IPS-20b (cell line): ENCODE results near the gene NARS2.
A peak's percentile ranks its signal among the peaks of the same experiment; 100 is the strongest.

ENCODE experiments used
- H3K27ac ChIP-seq: one replicate; pipeline ENCODE4 v1.5.1; 2013; ENCODE audit warnings: low read length
- H3K27me3 ChIP-seq: 2 replicates; pipeline ENCODE4 v1.6.1; 2013; ENCODE audit warnings: mild to moderate bottlenecking, low read length, inconsistent platforms; ENCODE audit not compliant: insufficient read depth
- H3K36me3 ChIP-seq: 2 replicates; pipeline ENCODE4 v1.6.1; 2013; ENCODE audit warnings: low read depth, mild to moderate bottlenecking, inconsistent platforms, low read length, moderate library complexity; ENCODE audit not compliant: insufficient read depth
- H3K4me1 ChIP-seq: 2 replicates; pipeline ENCODE4 v1.6.1; 2013; ENCODE audit warnings: mild to moderate bottlenecking, control low read depth, inconsistent platforms, low read length, moderate library complexity; ENCODE audit not compliant: insufficient read depth
- H3K4me3 ChIP-seq: 2 replicates; pipeline ENCODE4 v1.5.1; 2013; ENCODE audit warnings: mild to moderate bottlenecking, low read length, inconsistent platforms
- H3K9ac ChIP-seq: 2 replicates; pipeline ENCODE4 v1.6.1; 2013; ENCODE audit warnings: low read depth, mild to moderate bottlenecking, inconsistent platforms, low read length, moderate library complexity
- H3K9me3 ChIP-seq: 2 replicates; pipeline ENCODE4 v1.6.1; 2013; ENCODE audit warnings: mild to moderate bottlenecking, low read depth, low read length, inconsistent platforms; ENCODE audit not compliant: insufficient read depth

The NARS2 gene

GRCh38 chr11:78417888-78418583 lies 156.6 kb downstream of the NARS2 start:
- peaks cover 24% of the 10 kb centered on the region for H3K27me3 ChIP-seq
- peak overlapping the region; percentile 73 for H3K4me3 ChIP-seq
- H3K36me3 ChIP-seq = no peaks in the 10 kb centered on the region
- H3K27ac ChIP-seq = no peak overlapping the region
- peak overlapping the region; percentile 60 for H3K9ac ChIP-seq
- 0 out of 2 replicates have a peak, but pooled peaks cover 4% of the 10 kb centered on the region for H3K4me1 ChIP-seq
- H3K9me3 ChIP-seq = no peaks in the 10 kb centered on the region

GRCh38 chr11:78417175-78417887 lies 157.3 kb downstream of the NARS2 start, which contains the start of gene GAB2:
Gene GAB2, minus strand, starts transcription at chr11:78417820. Its CDS starts 100 bp downstream, at chr11:78417720.
- H3K27ac ChIP-seq = no peak within 1 kb of the TSS

GRCh38 chr11:78416285-78417174 lies 158.1 kb downstream of the NARS2 start:
- H3K4me1 ChIP-seq = 0 out of 2 replicates have a peak, but pooled peaks cover 4% of the 10 kb centered on the region
- H3K27ac ChIP-seq = no peak overlapping the region

More at GRCh38 chr11:78417175-78417887, 157.3 kb downstream of the NARS2 start, which contains the start of gene GAB2:
- Histone ChIP-seq H3K4me1 (0 out of 2 replicates have a peak, but pooled peaks cover 4% of the 10 kb centered on the region), H3K9me3 (no peaks in the 10 kb centered on the region), H3K4me3 (peak within 1 kb of the TSS; percentile 80), H3K36me3 (no peaks in the 10 kb centered on the region), H3K9ac (peak within 1 kb of the TSS; percentile 74), H3K27me3 (peaks cover 24% of the 10 kb centered on the region)

DNA sequence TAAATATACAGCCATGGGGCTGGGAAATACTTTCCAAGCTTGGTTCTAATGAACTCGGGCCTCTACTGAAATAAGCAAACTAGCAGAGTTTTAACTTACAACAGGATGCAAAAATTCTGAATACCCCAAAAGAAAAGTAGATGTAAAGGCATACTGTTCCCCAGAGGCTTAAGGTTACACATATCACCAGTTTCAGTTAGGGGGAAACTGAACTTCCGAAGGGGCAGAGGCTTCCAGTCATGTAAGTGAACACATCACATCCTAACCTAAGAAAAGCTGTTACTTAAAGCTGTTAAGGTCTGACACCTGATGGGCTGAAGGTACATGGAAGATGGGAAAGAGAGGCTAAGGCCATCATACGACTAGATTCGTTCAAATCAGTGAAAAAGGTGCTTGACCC lies 159.3 kb downstream of the NARS2 start:
- Histone ChIP-seq H3K27ac (no peak overlapping the region), H3K4me3 (no peak overlapping the region), H3K9ac (no peak overlapping the region), H3K27me3 (peaks cover 24% of the 10 kb centered on the region), H3K36me3 (no peaks in the 10 kb centered on the region), H3K9me3 (no peaks in the 10 kb centered on the region; the same call in 1 of the 2 replicates), H3K4me1 (0 out of 2 replicates have a peak, but pooled peaks cover 4% of the 10 kb centered on the region)

More at GRCh38 chr11:78416285-78417174, 158.1 kb downstream of the NARS2 start:
- H3K27me3 ChIP-seq = peaks cover 24% of the 10 kb centered on the region
- H3K9me3 ChIP-seq = no peaks in the 10 kb centered on the region
- H3K36me3 ChIP-seq = no peaks in the 10 kb centered on the region
- peak overlapping the region; percentile 74; the same call in 1 of the 2 replicates for H3K9ac ChIP-seq
- H3K4me3 ChIP-seq = peak overlapping the region; percentile 80

DNA sequence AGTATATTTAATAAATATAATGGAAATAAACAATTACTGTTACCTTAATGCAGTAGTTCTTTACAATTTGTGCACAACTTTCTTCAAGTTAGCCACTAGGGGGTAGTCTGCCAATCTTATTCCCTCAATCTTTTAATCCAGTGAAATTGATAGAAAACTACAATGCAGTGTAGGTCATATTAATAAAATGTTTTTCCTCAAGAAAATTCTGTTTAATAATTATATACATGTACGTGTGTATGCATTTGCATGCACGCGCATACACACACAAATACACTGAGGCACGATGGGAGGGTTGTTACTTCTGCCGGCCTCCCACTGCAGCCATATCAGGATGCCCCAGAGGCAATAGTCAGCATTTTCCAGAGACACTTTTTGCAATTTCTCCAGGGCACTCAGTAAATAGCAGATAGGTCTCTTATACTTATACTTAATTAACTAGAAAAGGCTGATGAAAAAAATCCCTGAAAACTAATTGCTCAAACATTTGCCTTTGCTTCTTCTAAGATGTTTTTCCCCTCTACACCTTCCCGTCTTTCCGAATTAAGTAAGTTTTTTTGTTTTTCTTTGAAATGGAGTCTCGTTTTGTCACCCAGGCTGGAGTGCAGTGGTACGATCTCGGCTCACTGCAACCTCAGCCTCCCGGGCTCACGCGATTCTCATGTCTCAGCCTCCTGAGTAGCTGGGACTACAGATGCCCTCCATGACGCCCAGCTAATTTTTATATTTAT lies 160.2 kb downstream of the NARS2 start:
- 0 out of 2 replicates have a peak, but pooled peaks cover 4% of the 10 kb centered on the region for H3K4me1 ChIP-seq
- H3K36me3 ChIP-seq = no peaks in the 10 kb centered on the region
- H3K27ac ChIP-seq = no peak overlapping the region
- H3K9ac ChIP-seq = no peak overlapping the region
- no peak overlapping the region for H3K4me3 ChIP-seq
- H3K27me3 ChIP-seq = peaks cover 21% of the 10 kb centered on the region
- peaks cover 5% of the 10 kb centered on the region for H3K9me3 ChIP-seq

GRCh38 chr11:78408619-78409018 lies 166.0 kb downstream of the NARS2 start:
- Histone ChIP-seq H3K27me3 (no peaks in the 10 kb centered on the region), H3K27ac (no peak overlapping the region), H3K9me3 (peaks cover 10% of the 10 kb centered on the region), H3K4me1 (no peaks in the 10 kb centered on the region), H3K36me3 (no peaks in the 10 kb centered on the region), H3K4me3 (no peak overlapping the region), H3K9ac (no peak overlapping the region)

DNA sequence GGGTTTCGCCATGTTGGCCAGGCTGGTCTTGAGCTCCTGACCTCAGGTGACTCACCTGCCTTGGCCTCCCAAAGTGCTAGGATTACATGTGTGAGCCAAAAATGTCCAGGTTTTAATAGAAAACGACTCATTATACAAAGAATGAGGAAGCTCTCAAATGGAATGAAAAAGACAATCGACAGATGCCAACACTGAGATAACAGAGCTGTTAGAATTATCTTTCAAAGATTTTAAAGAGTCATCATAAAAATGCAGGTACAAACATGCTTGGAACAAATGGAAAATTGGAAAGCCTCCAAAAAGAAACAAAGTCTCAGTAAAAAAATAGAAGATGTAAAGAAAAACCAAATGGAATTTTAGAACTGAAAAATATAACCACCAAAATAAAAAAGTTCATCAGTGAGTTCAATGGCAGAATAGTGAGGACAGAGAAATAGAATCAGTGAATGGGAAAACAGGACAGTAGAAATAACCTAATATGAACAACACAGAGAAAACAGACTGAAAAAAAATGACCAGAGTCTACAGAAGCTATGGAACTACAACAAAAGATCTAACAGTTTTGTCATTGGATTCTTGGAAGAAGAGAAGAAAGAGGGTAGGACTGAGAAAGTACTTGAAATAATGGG lies 168.0 kb downstream of the NARS2 start:
- Histone ChIP-seq H3K4me3 (no peak overlapping the region), H3K27ac (no peak overlapping the region), H3K9me3 (peaks cover 10% of the 10 kb centered on the region), H3K36me3 (no peaks in the 10 kb centered on the region), H3K9ac (no peak overlapping the region), H3K27me3 (no peaks in the 10 kb centered on the region), H3K4me1 (no peaks in the 10 kb centered on the region)

GRCh38 chr11:78405805-78406204 lies 168.9 kb downstream of the NARS2 start:
- H3K36me3 ChIP-seq = no peaks in the 10 kb centered on the region
- H3K27me3 ChIP-seq = peaks cover 5% of the 10 kb centered on the region; the same call in 1 of the 2 replicates
- peaks cover 10% of the 10 kb centered on the region for H3K9me3 ChIP-seq
- no peaks in the 10 kb centered on the region for H3K4me1 ChIP-seq
- no peak overlapping the region for H3K4me3 ChIP-seq
- H3K27ac ChIP-seq = no peak overlapping the region
- no peak overlapping the region for H3K9ac ChIP-seq

- Histone ChIP-seq H3K4me1 (peaks cover 18% of the 10 kb centered on the region), H3K27me3 (peaks cover 24% of the 10 kb centered on the region; the same call in 1 of the 2 replicates), H3K9ac (no peak overlapping the region), H3K27ac (no peak overlapping the region), H3K36me3 (no peaks in the 10 kb centered on the region), H3K4me3 (no peak overlapping the region), H3K9me3 (0 out of 2 replicates have a peak, but pooled peaks cover 1% of the 10 kb centered on the region)
Measured at GRCh38 chr11:78403781-78404180, 170.9 kb downstream of the NARS2 start.

GRCh38 chr11:78402847-78403246 lies 171.8 kb downstream of the NARS2 start:
- Histone ChIP-seq H3K9me3 (no peaks in the 10 kb centered on the region), H3K27ac (no peak overlapping the region), H3K4me3 (no peak overlapping the region), H3K4me1 (peaks cover 21% of the 10 kb centered on the region), H3K9ac (no peak overlapping the region), H3K27me3 (peaks cover 33% of the 10 kb centered on the region; the same call in 1 of the 2 replicates), H3K36me3 (no peaks in the 10 kb centered on the region)
